Stimulated activated CD4-positive, alpha-beta T cell treated with anti-CD3 and anti-CD28 coated beads, TNF-alpha, amount 100 ng/mL, for 1 hour (primary cell): ENCODE data around the gene EPHX1.
"Not testable (repeated sequence)": the region's sequence is repeated elsewhere in the genome, so short reads cannot be mapped to it uniquely, and the experiment has no call there.

ENCODE experiments used
- DNase-seq, 3 donors: peaks; one replicate each; pipeline ENCODE4 v3.0.0-alpha.2; 2020; ENCODE audit warnings: low read depth in 3 of 3, low spot score in 1 of 3

EPHX1 gene

GRCh38 chr1:225880636-225881035, 70.7 kb downstream of the EPHX1 start:
- no peak for DNase-seq

DNA sequence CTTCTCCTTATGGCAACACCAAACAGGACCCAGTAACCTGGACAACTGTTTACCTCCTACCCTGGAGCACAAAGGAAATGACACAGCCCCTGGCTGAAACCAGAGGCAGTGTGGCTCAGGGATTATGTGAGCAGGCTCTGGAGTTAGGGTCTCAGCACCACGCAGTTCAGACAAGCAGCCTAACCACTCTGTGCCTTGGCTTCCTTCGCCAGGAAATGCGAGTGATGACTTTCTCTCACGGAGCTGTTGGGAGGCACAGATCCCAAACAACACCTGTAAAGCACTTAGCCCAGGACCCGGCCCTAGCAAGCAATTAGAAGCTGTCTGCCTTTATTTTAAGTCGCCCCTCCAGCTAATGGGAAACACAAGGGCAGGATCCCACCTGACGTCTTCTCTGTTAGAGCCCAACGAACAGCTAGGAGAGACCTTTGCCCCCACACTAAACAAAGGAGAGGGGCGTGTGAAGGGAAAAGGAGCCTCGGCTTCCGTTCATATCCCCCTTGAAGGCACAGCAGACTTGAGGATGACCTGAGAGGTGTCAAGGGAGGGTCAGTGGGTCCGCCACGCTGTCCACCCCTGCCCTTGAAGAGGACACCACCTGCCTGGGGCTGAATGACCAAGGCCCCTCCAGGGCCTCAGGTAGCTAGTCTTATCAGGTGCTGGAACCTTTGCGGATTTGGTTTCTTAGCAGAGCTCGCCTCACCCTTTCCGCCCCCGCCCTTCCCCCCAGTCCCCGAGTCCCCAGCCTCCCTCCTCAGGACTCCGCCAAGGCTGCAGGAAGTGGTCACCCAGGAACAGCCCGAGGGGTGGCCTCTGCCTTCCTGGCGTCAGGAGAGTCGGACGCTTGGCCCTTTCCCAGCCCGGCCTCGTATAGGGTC, 71.4 kb downstream of the EPHX1 start:
- no peak for DNase-seq

GRCh38 chr1:225881959-225882693, 72.2 kb downstream of the EPHX1 start, which contains the start of gene TMEM63A:
Gene TMEM63A, minus strand, starts transcription at chr1:225882380. Its CDS starts 4,800 bp downstream, at chr1:225877580.
- peak; percentile 74 to 81 (median 80) for DNase-seq

- peak in 1 of 3 donors; percentile 25 for DNase-seq
Measured at GRCh38 chr1:225882694-225883615, 73.0 kb downstream of the EPHX1 start.

- DNase-seq = no peak
Measured at GRCh38 chr1:225883616-225884265, 73.8 kb downstream of the EPHX1 start.

DNA sequence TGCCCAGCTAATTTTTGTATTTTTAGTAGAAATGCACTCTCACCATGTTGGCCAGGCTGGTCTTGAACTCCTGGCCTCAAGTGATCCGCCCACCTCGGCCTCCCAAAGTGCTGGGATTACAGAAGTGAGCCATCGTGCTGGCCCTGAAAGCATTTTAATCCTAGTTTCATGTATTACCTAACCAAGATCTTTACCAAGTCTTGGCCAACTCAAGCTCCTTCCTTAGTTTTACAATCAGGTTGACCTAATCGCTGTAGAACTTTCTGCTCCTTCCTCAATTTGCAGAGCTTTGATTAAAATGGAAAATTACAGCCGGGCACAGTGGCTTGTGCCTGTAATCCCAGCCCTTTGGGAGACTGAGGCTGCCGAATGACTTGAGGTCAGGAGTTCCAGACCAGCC, 75.4 kb downstream of the EPHX1 start:
- DNase-seq = no peak

- DNase-seq = no peak
Measured at GRCh38 chr1:225886159-225887029, 76.5 kb downstream of the EPHX1 start.

- DNase-seq = no peak
Measured at GRCh38 chr1:225887030-225887314, 77.0 kb downstream of the EPHX1 start.

DNA sequence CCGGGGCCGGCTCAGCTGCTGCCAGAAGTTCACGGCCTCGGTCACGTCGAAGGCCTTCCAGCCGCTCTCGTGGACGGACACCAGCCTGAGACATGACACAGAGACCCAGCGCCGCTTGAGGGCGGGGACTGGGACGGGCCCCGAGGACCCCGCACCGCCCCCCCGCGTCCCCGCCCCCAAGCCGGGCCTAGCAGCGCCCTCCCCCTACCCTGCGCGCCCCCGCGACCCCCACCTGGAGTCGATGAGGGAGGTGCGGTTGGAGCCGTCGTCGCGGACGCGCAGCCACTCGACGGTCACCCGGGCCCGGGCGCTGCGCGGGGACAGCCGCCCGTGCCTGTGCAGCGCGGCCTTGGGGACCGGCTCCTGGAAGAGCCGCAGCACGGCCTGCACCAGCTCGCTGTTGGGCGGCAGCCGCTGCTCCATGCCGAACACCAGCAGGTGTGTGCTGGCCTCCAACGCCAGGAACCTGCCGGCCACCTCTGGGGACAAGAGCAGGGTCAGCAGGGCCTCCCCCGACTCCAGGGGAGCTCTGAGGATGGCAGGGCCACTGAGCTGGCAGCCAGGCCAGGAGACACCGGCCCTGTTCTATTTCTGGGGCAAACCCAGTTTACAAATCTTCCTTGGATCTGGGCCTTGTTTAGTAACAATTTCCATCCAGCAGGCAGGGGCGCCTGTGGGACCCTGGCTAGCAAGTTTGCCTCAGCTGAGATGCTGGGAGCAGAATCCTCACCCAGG, 77.8 kb downstream of the EPHX1 start:
- DNase-seq = not testable (repeated sequence)

DNA sequence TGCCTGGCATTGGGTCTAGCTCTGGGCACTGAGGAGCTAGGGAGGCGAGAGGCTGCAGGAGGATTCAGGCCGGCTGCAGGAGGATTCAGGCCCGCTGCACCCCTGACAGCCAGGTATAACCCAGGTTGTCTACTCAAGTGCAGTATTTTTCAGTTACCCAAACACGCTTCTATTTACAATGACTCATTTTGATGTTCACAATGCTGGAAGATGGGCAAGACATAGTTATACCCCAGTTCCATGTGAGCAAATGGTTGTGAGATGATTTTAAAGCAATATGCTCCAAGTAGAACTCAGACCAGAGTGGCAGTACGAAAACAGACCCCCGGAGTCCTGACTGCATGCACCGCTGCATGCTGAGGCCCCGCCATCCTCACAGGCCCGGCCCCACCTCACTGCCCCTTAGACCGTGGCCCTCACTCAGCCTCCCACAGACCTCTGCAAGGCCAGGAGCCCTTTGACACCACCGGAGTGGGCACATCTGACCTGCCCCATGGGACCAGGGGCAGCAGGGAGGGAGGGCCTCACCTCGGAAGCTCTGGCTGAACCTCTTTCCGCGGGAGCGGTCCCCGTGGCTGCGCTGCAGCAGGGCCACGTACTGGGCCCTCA, 78.5 kb downstream of the EPHX1 start:
- no peak for DNase-seq

GRCh38 chr1:225888898-225889601, 79.1 kb downstream of the EPHX1 start, which contains the start of gene LEFTY1:
Gene LEFTY1, minus strand, starts transcription at chr1:225889146. Its CDS starts 80 bp downstream, at chr1:225889066.
- DNase-seq = no peak

- DNase-seq = no peak
Measured at GRCh38 chr1:225889743-225890142, 79.8 kb downstream of the EPHX1 start.

GRCh38 chr1:225890346-225891228, 80.7 kb downstream of the EPHX1 start:
- no peak for DNase-seq

DNA sequence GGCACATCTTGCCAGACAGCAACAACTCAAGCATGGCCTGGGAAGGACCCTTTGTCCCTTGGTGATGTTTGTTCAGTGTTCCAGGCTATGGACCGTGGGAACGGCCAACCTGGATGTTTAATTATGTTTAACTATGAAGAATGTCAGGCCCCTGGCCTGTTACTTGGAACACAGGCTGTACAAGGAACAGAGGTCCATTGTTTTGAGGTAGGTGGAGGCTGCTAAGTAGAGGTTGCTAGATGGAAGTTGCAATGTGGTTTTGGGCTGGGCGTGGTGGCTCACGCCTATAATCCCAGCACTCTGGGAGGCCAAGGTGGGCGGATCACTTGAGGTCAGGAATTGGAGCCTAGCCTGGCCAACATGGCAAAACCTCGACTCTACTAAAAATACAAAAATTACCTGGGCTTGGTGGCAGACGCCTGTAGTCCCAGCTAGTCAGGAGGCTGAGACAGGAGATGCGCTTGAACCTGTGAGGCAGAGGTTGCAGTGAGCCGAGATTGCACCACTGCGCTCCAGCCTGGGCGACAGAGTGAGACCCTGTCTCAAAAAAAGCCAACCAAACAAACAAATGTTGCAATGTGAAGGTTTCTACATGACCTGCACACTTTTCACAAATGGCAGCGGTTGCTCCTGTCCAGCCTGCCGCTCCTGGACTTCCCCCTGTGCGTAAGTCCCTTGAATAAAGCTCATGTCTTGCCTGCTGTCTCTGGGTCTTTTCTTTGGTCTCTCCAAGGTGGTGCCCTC, 81.5 kb downstream of the EPHX1 start:
- DNase-seq = no peak

DNA sequence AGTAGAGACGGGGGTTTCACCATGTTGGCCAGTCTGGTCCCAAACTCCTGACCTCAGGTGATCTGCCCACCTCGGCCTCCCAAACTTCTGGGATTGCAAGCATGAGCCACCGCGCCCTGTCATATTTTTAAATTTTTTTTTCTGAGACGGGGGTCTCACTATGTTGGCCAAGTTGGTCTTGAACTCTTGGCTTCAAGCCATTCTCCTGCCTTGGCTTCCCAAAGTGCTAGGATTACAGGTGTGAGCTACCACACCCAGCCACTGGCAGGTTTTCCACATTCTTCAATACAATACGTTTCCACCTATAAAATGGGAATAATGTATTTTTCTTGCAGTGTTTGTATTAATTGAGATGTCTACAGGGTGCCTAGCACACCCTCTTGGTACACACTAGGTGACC, 82.4 kb downstream of the EPHX1 start:
- no peak for DNase-seq
